HepG2 (cell line): Measurements from ENCODE around the gene MTR. TPM values are rescaled to one million over a fixed set of nuclear protein-coding genes. Genes with fewer than 3 reads are reported as not detected.

Experiments
- ATAC-seq: fragments of 200-7000 bp; cut with Tn5 transposase; 3 replicates; pipeline ENCODE4 v1.9.1; 2020; ENCODE audit warnings: mild to moderate bottlenecking, moderate library complexity
- BruUV-seq: library from RNA; stranded (reverse); fragments of 400-500 nt; replicated peaks from 2 replicates; lab custom pipeline; 2021; lab: Mats Ljungman, UMichigan
- CTCF ChIA-PET: fragments of 300-600 bp; formaldehyde crosslinking; extraction: SDS; loops from one replicate; lab custom pipeline; 2021; ENCODE audit warnings: low total read pairs, inconsistent platforms, low intra/inter-chr PET ratio; lab: Yijun Ruan, JAX
- POLR2A ChIA-PET: fragments of 350-600 bp; sonication (Branson Sonifier 250); formaldehyde crosslinking; loops from one replicate; lab custom pipeline; 2020; ENCODE audit warnings: antibody characterized with exemption, inconsistent platforms; lab: Yijun Ruan, JAX
- DNase-seq: peaks from one replicate; pipeline ENCODE4 v3.0.0-alpha.2; 2015; ENCODE audit warnings: low spot score
- FAIRE-seq: peaks from 3 replicates; lab custom pipeline; 2011; peaks lifted over from hg19 to GRCh38; lab: Jason Lieb, UNC
- H2AFZ ChIP-seq: one replicate; pipeline ENCODE4 v1.6.1; 2011; ENCODE audit warnings: low read length, inconsistent platforms
- H3K27ac ChIP-seq: fragments of 300-600 bp; 3 replicates; pipeline ENCODE4 v1.8.0; 2011; ENCODE audit warnings: mixed run types, mild to moderate bottlenecking, mixed read lengths, low read length, inconsistent platforms; ENCODE audit not compliant: insufficient read depth; ENCODE audit errors: extremely low read length
- H3K27me3 ChIP-seq, 2 experiments: fragments of 200-600 bp in 1 of 2; 2 replicates in 1 of 2; 3 replicates in 1 of 2; pipeline versions ENCODE4 v1.6.0 to v1.8.0; 2011; ENCODE audit warnings: low read length in 2 of 2, mild to moderate bottlenecking in 2 of 2, moderate library complexity in 2 of 2, inconsistent platforms in 1 of 2; ENCODE audit not compliant: insufficient read depth in 2 of 2, control insufficient read depth in 1 of 2
- H3K36me3 ChIP-seq, 2 experiments: fragments of 200-600 bp in 1 of 2; replicated peaks in 1 of 2; 2 replicates in 1 of 2; 3 replicates in 1 of 2; pipeline versions ENCODE4 v1.5.1 to v1.8.0; 2011; ENCODE audit warnings: low read length in 2 of 2, inconsistent platforms in 1 of 2; ENCODE audit not compliant: insufficient read depth in 2 of 2, control insufficient read depth in 1 of 2
- H3K4me1 ChIP-seq: 2 replicates; pipeline ENCODE4 v1.5.1; 2012; ENCODE audit warnings: low read length, inconsistent platforms; ENCODE audit not compliant: insufficient read depth
- H3K4me2 ChIP-seq: 2 replicates; pipeline ENCODE4 v1.6.0; 2011; ENCODE audit warnings: low read depth, low read length, inconsistent platforms
- H3K4me3 ChIP-seq, 3 experiments: fragments of 200-600 bp in 1 of 3; sonication (generic), shearing (Covaris generic) in 1 of 3; replicated peaks in 1 of 3; 2 replicates each; pipeline ENCODE4 v1.5.1; 2011 to 2016; ENCODE audit warnings: low read length in 3 of 3, inconsistent platforms in 2 of 3, low read depth in 2 of 3, mild to moderate bottlenecking in 2 of 3, control low read depth in 1 of 3, mixed read lengths in 1 of 3; ENCODE audit not compliant: insufficient read depth in 1 of 3
- H3K79me2 ChIP-seq: one replicate; pipeline ENCODE4 v1.6.1; 2011; ENCODE audit warnings: low read length, inconsistent platforms; ENCODE audit not compliant: insufficient read depth
- H3K9ac ChIP-seq: 2 replicates; pipeline ENCODE4 v1.6.0; 2011; ENCODE audit warnings: mild to moderate bottlenecking, low read depth, low read length, inconsistent platforms; ENCODE audit not compliant: insufficient read depth
- H3K9me3 ChIP-seq: 2 replicates; pipeline ENCODE4 v1.5.1; 2012; ENCODE audit warnings: mild to moderate bottlenecking, low read length
- H4K20me1 ChIP-seq: 2 replicates; pipeline ENCODE4 v1.6.0; 2011; ENCODE audit warnings: inconsistent platforms, mild to moderate bottlenecking, low read length, moderate library complexity; ENCODE audit not compliant: insufficient read depth
- RORA ChIP-seq: sonication (generic); formaldehyde crosslinking; IDR thresholded peaks from 2 replicates; pipeline ENCODE4 v1.5.0; 2020; ENCODE audit warnings: mild to moderate bottlenecking, missing genetic modification reagents, moderate library complexity
- TGIF2 ChIP-seq: IDR thresholded peaks from 2 replicates; pipeline ENCODE4 v1.6.1; 2016; ENCODE audit warnings: control low read depth, missing compliant biosample characterization
- ZBTB3 ChIP-seq: sonication (generic); formaldehyde crosslinking; IDR thresholded peaks from 2 replicates; pipeline ENCODE4 v1.4.0; 2020; ENCODE audit warnings: low read depth, mild to moderate bottlenecking, moderate library complexity, missing genetic modification reagents, borderline replicate concordance
- ZNF713 ChIP-seq: sonication (generic); formaldehyde crosslinking; IDR thresholded peaks from 2 replicates; pipeline ENCODE4 v1.4.0; 2020; ENCODE audit warnings: mild to moderate bottlenecking, missing genetic modification reagents
- ZNF766 ChIP-seq: sonication (generic); formaldehyde crosslinking; IDR thresholded peaks from 2 replicates; pipeline ENCODE4 v1.5.0; 2020; ENCODE audit warnings: missing genetic modification reagents, borderline replicate concordance
- ZSCAN20 ChIP-seq: sonication (generic); formaldehyde crosslinking; IDR thresholded peaks from 2 replicates; pipeline ENCODE4 v1.4.0; 2020; ENCODE audit warnings: missing genetic modification reagents, mild to moderate bottlenecking, borderline replicate concordance
- whole genome bisulfite sequencing: methylation state at CpG from one replicate; pipeline ENCODE4 v1.1.6; 2017; ENCODE audit warnings: low lambda C conversion rate; 5-methylcytosine and 5-hydroxymethylcytosine counted together
- in situ Hi-C: cut with HindIII; loops from 2 replicates; pipeline ENCODE4 v1.10.0; 2017; ENCODE audit warnings: low pct_unique_long_range_greater_than_20kb; ENCODE audit not compliant: extremely low pct_ligation_motif_present
- intact Hi-C: fragments of 100-400 bp; cut with micrococcal nuclease; formaldehyde crosslinking; loops from one replicate; pipeline ENCODE4 v1.10.0; 2022; ENCODE audit not compliant: unreplicated experiment
- polyA plus RNA-seq, 8 experiments: library from polyadenylated mRNA; depleted of rRNA in 3 of 8; stranded (reverse) in 7 of 8; unstranded in 1 of 8; fragments of >200 nt; fragmentation: Illumina TruSeq in 4 of 8; extraction: Trizol in 4 of 8; gene quantifications; 2 replicates each; pipeline versions ENCODE4 v1.2.1 to v1.2.3, GENCODE V29; 2011 to 2016; ENCODE audit warnings: low read depth in 4 of 8, missing spikeins in 1 of 8, mixed read lengths in 1 of 8; ENCODE audit not compliant: insufficient read depth in 1 of 8
- total RNA-seq, 5 experiments: library from RNA; depleted of rRNA; stranded (reverse); fragments of >200 nt; fragmentation: Illumina TruSeq; extraction: Trizol; gene quantifications; 2 replicates each; pipeline ENCODE4 v1.2.3, GENCODE V29; 2016; ENCODE audit warnings: low read depth in 1 of 5
- TF ChIP-seq, protein P1 (sequence below): sonication (generic); formaldehyde crosslinking; IDR thresholded peaks from 2 replicates; pipeline ENCODE4 v1.5.0; 2020; ENCODE audit warnings: mild to moderate bottlenecking, missing genetic modification reagents, moderate library complexity
- TF ChIP-seq, protein P2 (sequence below): sonication (generic); formaldehyde crosslinking; IDR thresholded peaks from 2 replicates; pipeline ENCODE4 v1.8.0; 2022; ENCODE audit warnings: mild to moderate bottlenecking, missing genetic modification reagents, moderate library complexity
- TF ChIP-seq, protein P3 (sequence below): sonication (generic); formaldehyde crosslinking; IDR thresholded peaks from 2 replicates; pipeline ENCODE4 v1.5.0; 2020; ENCODE audit warnings: mild to moderate bottlenecking, missing genetic modification reagents
- TF ChIP-seq, protein P4 (sequence below): sonication (generic); formaldehyde crosslinking; IDR thresholded peaks from 2 replicates; pipeline ENCODE4 v1.4.0; 2020; ENCODE audit warnings: low read depth, mild to moderate bottlenecking, missing genetic modification reagents
- TF ChIP-seq, protein P5 (sequence below): sonication (generic); formaldehyde crosslinking; IDR thresholded peaks from 2 replicates; pipeline ENCODE4 v1.5.1; 2020; ENCODE audit warnings: mild to moderate bottlenecking, missing genetic modification reagents, moderate library complexity

The MTR gene
- total and polyA plus RNA-seq, 2 of the 13 experiments (the other 11 are each of a cell fraction or from before 2014, with no cell fraction given), result 16.3 to 36.1 TPM

DNA sequence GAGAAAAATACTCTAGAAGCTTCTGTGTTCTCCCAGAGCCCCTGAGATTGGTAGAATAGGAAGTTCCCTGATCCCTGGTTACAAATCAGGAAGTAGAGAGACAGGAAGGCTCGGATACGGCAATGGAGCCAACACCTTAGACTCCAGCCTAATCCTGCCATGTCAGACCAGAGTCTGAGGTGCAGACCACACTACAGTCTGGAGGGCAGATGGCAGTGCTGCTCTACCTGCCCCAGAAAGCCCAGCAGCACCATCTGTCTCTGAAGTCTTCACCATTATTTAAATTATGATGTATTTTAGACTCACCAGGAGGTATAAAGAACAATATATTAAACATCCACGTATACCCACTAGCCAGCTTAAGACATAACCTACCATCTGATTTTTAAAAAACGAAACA lies 93.0 kb downstream of the MTR start:
- POLR2A ChIA-PET, result no interaction called here
- 0 out of 3 replicates have a peak, but pooled peaks have one; percentile 14 for ATAC-seq
- H2AFZ ChIP-seq, result no peak overlapping the region
- H3K79me2 ChIP-seq, result no peaks in the 10 kb centered on the region
- no peaks in the 10 kb centered on the region for H3K9me3 ChIP-seq
- H3K4me2 ChIP-seq, result no peak overlapping the region
- TF ChIP-seq, protein P1, sequence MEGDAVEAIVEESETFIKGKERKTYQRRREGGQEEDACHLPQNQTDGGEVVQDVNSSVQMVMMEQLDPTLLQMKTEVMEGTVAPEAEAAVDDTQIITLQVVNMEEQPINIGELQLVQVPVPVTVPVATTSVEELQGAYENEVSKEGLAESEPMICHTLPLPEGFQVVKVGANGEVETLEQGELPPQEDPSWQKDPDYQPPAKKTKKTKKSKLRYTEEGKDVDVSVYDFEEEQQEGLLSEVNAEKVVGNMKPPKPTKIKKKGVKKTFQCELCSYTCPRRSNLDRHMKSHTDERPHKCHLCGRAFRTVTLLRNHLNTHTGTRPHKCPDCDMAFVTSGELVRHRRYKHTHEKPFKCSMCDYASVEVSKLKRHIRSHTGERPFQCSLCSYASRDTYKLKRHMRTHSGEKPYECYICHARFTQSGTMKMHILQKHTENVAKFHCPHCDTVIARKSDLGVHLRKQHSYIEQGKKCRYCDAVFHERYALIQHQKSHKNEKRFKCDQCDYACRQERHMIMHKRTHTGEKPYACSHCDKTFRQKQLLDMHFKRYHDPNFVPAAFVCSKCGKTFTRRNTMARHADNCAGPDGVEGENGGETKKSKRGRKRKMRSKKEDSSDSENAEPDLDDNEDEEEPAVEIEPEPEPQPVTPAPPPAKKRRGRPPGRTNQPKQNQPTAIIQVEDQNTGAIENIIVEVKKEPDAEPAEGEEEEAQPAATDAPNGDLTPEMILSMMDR, result 0 out of 2 replicates have a peak, but pooled peaks have one; percentile 6
- no peak for TF ChIP-seq ZBTB3 (CRISPR knock-in tag)
- TF ChIP-seq, all 625 proteins: peak for 1
- Histone ChIP-seq H3K9ac (no peak overlapping the region), H3K36me3 (peaks cover 26 to 70% of the 10 kb centered on the region in 2 experiments), H3K27ac (no peak overlapping the region), H3K4me3 (no peak overlapping the region), H3K27me3 (no peaks in the 10 kb centered on the region; a peak in 1 of 5 replicates), H3K4me1 (no peaks in the 10 kb centered on the region), H4K20me1 (no peaks in the 10 kb centered on the region)
- intact Hi-C loops (no loop called here), in situ Hi-C loops (no loop called here)
- WGBS, result 95% methylated on average over 4 of the region's 4 CpGs
- no TSS peak for BruUV-seq
- DNase-seq, result no peak
- no peak for FAIRE-seq
- CTCF ChIA-PET, result no interaction called here

DNA sequence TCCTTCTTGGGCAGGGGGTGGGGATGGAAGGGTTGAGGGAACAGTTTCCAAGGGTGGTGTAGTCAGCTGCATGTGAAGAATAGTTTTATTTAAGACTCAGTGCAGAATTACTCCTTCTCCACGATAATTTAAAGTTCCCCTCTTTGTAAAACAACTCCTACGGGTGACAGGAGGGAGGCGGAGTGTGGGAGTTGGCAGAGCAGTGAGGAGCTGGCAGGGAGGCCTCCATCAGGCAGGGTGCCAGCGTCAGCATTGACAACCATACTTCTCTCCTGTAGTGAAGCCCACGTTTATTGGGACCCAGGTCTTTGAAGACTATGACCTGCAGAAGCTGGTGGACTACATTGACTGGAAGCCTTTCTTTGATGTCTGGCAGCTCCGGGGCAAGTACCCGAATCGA lies 93.8 kb downstream of the MTR start:
- Histone ChIP-seq H3K4me1 (no peaks in the 10 kb centered on the region), H3K27me3 (no peaks in the 10 kb centered on the region; a peak in 1 of 5 replicates), H3K9ac (no peak overlapping the region), H2AFZ (no peak overlapping the region), H4K20me1 (no peaks in the 10 kb centered on the region), H3K9me3 (no peaks in the 10 kb centered on the region), H3K27ac (no peak overlapping the region), H3K4me3 (no peak overlapping the region), H3K4me2 (no peak overlapping the region), H3K36me3 (peaks cover 28 to 73% of the 10 kb centered on the region in 2 experiments), H3K79me2 (no peaks in the 10 kb centered on the region)
- DNase-seq, result no peak
- in situ Hi-C loops, result no loop called here
- ATAC-seq, result no peak
- ChIA-PET CTCF (no interaction called here), POLR2A (no interaction called here)
- BruUV-seq, result no TSS peak
- 96% methylated on average over 8 of the region's 8 CpGs for WGBS
- FAIRE-seq, result no peak
- intact Hi-C loops, result no loop called here
- TF ChIP-seq, protein P2, sequence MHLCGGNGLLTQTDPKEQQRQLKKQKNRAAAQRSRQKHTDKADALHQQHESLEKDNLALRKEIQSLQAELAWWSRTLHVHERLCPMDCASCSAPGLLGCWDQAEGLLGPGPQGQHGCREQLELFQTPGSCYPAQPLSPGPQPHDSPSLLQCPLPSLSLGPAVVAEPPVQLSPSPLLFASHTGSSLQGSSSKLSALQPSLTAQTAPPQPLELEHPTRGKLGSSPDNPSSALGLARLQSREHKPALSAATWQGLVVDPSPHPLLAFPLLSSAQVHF (CRISPR knock-in tag), result no peak
- no peak for TF ChIP-seq RORA (CRISPR knock-in tag)
- no peak for TF ChIP-seq ZNF713 (CRISPR knock-in tag)
- TF ChIP-seq ZSCAN20 (CRISPR knock-in tag), result no peak
- TF ChIP-seq, protein P3, sequence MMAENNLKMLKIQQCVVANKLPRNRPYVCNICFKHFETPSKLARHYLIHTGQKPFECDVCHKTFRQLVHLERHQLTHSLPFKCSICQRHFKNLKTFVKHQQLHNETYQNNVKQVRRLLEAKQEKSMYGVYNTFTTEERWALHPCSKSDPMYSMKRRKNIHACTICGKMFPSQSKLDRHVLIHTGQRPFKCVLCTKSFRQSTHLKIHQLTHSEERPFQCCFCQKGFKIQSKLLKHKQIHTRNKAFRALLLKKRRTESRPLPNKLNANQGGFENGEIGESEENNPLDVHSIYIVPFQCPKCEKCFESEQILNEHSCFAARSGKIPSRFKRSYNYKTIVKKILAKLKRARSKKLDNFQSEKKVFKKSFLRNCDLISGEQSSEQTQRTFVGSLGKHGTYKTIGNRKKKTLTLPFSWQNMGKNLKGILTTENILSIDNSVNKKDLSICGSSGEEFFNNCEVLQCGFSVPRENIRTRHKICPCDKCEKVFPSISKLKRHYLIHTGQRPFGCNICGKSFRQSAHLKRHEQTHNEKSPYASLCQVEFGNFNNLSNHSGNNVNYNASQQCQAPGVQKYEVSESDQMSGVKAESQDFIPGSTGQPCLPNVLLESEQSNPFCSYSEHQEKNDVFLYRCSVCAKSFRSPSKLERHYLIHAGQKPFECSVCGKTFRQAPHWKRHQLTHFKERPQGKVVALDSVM, result no peak
- TF ChIP-seq, protein P4, sequence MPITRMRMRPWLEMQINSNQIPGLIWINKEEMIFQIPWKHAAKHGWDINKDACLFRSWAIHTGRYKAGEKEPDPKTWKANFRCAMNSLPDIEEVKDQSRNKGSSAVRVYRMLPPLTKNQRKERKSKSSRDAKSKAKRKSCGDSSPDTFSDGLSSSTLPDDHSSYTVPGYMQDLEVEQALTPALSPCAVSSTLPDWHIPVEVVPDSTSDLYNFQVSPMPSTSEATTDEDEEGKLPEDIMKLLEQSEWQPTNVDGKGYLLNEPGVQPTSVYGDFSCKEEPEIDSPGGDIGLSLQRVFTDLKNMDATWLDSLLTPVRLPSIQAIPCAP (CRISPR knock-in tag), result no peak
- TF ChIP-seq, protein P5, sequence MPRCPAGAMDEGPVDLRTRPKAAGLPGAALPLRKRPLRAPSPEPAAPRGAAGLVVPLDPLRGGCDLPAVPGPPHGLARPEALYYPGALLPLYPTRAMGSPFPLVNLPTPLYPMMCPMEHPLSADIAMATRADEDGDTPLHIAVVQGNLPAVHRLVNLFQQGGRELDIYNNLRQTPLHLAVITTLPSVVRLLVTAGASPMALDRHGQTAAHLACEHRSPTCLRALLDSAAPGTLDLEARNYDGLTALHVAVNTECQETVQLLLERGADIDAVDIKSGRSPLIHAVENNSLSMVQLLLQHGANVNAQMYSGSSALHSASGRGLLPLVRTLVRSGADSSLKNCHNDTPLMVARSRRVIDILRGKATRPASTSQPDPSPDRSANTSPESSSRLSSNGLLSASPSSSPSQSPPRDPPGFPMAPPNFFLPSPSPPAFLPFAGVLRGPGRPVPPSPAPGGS (CRISPR knock-in tag), result no peak
- no peak for TF ChIP-seq TGIF2 (CRISPR knock-in tag)
- no peak for TF ChIP-seq ZNF766 (CRISPR knock-in tag)
